Measurements from ENCODE around the gene PSMA4. TPM values are rescaled to one million over a fixed set of nuclear protein-coding genes. Genes with fewer than 3 reads are reported as not detected.

The PSMA4 gene
- total RNA-seq, 2 donors from 2014 or later = 120 to 144 TPM

Other genes with a start within 250 kb of the PSMA4 start
- gene SKIC8, start 240.8 kb upstream of the PSMA4 start, total RNA-seq = 10 to 100 TPM; 35.0 to 36.8 TPM
- not detected for gene CRABP1, start 200.1 kb upstream of the PSMA4 start, total RNA-seq
- 10 to 100 TPM; 37.8 to 43.1 TPM for gene IREB2, start 102.2 kb upstream of the PSMA4 start, total RNA-seq
- 1 to 10 TPM; 4.2 to 4.3 TPM for gene HYKK, start 32.9 kb upstream of the PSMA4 start, total RNA-seq
- gene CHRNA5, start 25.1 kb downstream of the PSMA4 start, total RNA-seq = 1 to 10 TPM in 1 of 2 donors, under 1 TPM in 1; 0.74 to 3.1 TPM
- not detected for gene CHRNA3, start 80.6 kb downstream of the PSMA4 start, total RNA-seq
- gene CHRNB4, start 100.8 kb downstream of the PSMA4 start, total RNA-seq = not detected

Measured in posterior vena cava (tissue), 2 donors.